Measurements from ENCODE around the gene MTURN. TPM values are rescaled to one million over a fixed set of nuclear protein-coding genes. Genes with fewer than 3 reads are reported as not detected.
A peak's percentile ranks its signal among the peaks of the same experiment; 100 is the strongest.

MTURN gene
- polyA plus RNA-seq, 1 donor (not counting 4 experiments of a cell fraction or from before 2014, with no cell fraction given) = 10.8 TPM

GRCh38 chr7:30140456-30140855, 5.7 kb downstream of the MTURN start:
- FAIRE-seq (no peak), DNase-seq (ENCODE audit: low read depth, low spot score) (no peak)
- dilution Hi-C loops (cut with MboI; ENCODE audit: extremely low pct_ligation_motif_present, low sequenced_read_pairs) = no loop called here
- Histone ChIP-seq H3K9ac (ENCODE audit: control insufficient read depth, extremely low read depth, insufficient read depth, low read length) (no peak overlapping the region), H3K36me3 (ENCODE audit: control insufficient read depth in 2 of 2, extremely low read depth in 1 of 2, insufficient read depth in 2 of 2, low read length in 2 of 2) (no peaks in the 10 kb centered on the region), H4K20me1 (ENCODE audit: control insufficient read depth, extremely low read depth, insufficient read depth, low read length) (no peaks in the 10 kb centered on the region), H3K27ac (ENCODE audit: control insufficient read depth, insufficient read depth, low read length) (no peak overlapping the region), H3K4me1 (ENCODE audit: control insufficient read depth, extremely low read depth, insufficient read depth, low read length) (peaks cover 32% of the 10 kb centered on the region), H3K9me1 (ENCODE audit: control insufficient read depth, extremely low read depth, insufficient read depth, low read length) (no peaks in the 10 kb centered on the region), H3K4me2 (ENCODE audit: control insufficient read depth, extremely low read depth, insufficient read depth, low read depth, low read length) (no peak overlapping the region), H2AFZ (ENCODE audit: control insufficient read depth, low read length) (no peak overlapping the region), H3K9me3 (ENCODE audit: control insufficient read depth, low read depth, low read length) (no peaks in the 10 kb centered on the region), H3K27me3 (ENCODE audit: control insufficient read depth, extremely low read depth, insufficient read depth, low read length) (no peaks in the 10 kb centered on the region), H3K4me3 (ENCODE audit: control insufficient read depth in 2 of 3, extremely low read depth in 1 of 3, insufficient read depth in 2 of 3, low read depth in 1 of 3, low read length in 3 of 3) (no peak overlapping the region), H3K79me2 (ENCODE audit: control insufficient read depth, insufficient read depth, low read length) (peaks cover 4% of the 10 kb centered on the region)
- TF ChIP-seq EZH2 (IDR thresholded peaks at IDR 0.05; ENCODE audit: low read length) (no peak), CTCF (optimal IDR thresholded peaks at IDR 0.05 in 1 of 3, IDR thresholded peaks at IDR 0.05 in 1 of 3, conservative IDR thresholded peaks at IDR 0.05 in 1 of 3; ENCODE audit: extremely low read depth in 1 of 3, insufficient read depth in 2 of 3, low read length in 3 of 3) (no peak)

GRCh38 chr7:30142710-30143109, 7.9 kb downstream of the MTURN start:
- peak; percentile 94 for FAIRE-seq
- H3K9me3 ChIP-seq (ENCODE audit: control insufficient read depth, low read depth, low read length) = no peaks in the 10 kb centered on the region
- peak overlapping the region; percentile 59 for H3K27ac ChIP-seq (ENCODE audit: control insufficient read depth, insufficient read depth, low read length)
- no peaks in the 10 kb centered on the region for H4K20me1 ChIP-seq (ENCODE audit: control insufficient read depth, extremely low read depth, insufficient read depth, low read length)
- no peak for TF ChIP-seq CTCF (optimal IDR thresholded peaks at IDR 0.05 in 1 of 3, IDR thresholded peaks at IDR 0.05 in 1 of 3, conservative IDR thresholded peaks at IDR 0.05 in 1 of 3; ENCODE audit: extremely low read depth in 1 of 3, insufficient read depth in 2 of 3, low read length in 3 of 3)
- TF ChIP-seq EZH2 (IDR thresholded peaks at IDR 0.05; ENCODE audit: low read length) = no peak
- H3K4me1 ChIP-seq (ENCODE audit: control insufficient read depth, extremely low read depth, insufficient read depth, low read length) = peaks cover 28% of the 10 kb centered on the region
- H3K9ac ChIP-seq (ENCODE audit: control insufficient read depth, extremely low read depth, insufficient read depth, low read length) = peak overlapping the region; percentile 18
- peaks cover 4% of the 10 kb centered on the region for H3K79me2 ChIP-seq (ENCODE audit: control insufficient read depth, insufficient read depth, low read length)
- H2AFZ ChIP-seq (ENCODE audit: control insufficient read depth, low read length) = no peak overlapping the region
- H3K27me3 ChIP-seq (ENCODE audit: control insufficient read depth, extremely low read depth, insufficient read depth, low read length) = no peaks in the 10 kb centered on the region
- peak overlapping the region; percentile 87 for H3K4me2 ChIP-seq (ENCODE audit: control insufficient read depth, extremely low read depth, insufficient read depth, low read depth, low read length)
- dilution Hi-C loops (cut with MboI; ENCODE audit: extremely low pct_ligation_motif_present, low sequenced_read_pairs) = no loop called here
- peak overlapping the region in 2 of 3 experiments; percentile 31 to 35 for H3K4me3 ChIP-seq (ENCODE audit: control insufficient read depth in 2 of 3, extremely low read depth in 1 of 3, insufficient read depth in 2 of 3, low read depth in 1 of 3, low read length in 3 of 3)
- H3K36me3 ChIP-seq (ENCODE audit: control insufficient read depth in 2 of 2, extremely low read depth in 1 of 2, insufficient read depth in 2 of 2, low read length in 2 of 2) = no peaks in the 10 kb centered on the region
- no peaks in the 10 kb centered on the region for H3K9me1 ChIP-seq (ENCODE audit: control insufficient read depth, extremely low read depth, insufficient read depth, low read length)
- no peak for DNase-seq (ENCODE audit: low read depth, low spot score)
